SK-N-MC (cell line): ENCODE results near the gene FAM174C.
"Not testable (repeated sequence)": the region's sequence is repeated elsewhere in the genome, so short reads cannot be mapped to it uniquely, and the experiment has no call there.

Experiments
- DNase-seq: peaks from one replicate; pipeline ENCODE4 v3.0.0-alpha.2; 2011; ENCODE audit warnings: low read depth, low spot score
- H3K27ac ChIP-seq: fragments of 200-600 bp; sonication (generic); 2 replicates; pipeline ENCODE4 v1.5.1; 2016; ENCODE audit warnings: mixed run types
- H3K36me3 ChIP-seq: fragments of 200-600 bp; sonication (generic); 2 replicates; pipeline ENCODE4 v1.6.1; 2017; ENCODE audit warnings: antibody characterized with exemption, low read length, mixed read lengths; ENCODE audit not compliant: insufficient read depth
- H3K4me3 ChIP-seq: fragments of 200-600 bp; sonication (generic); 2 replicates; pipeline ENCODE4 v1.5.1; 2016
- H3K9ac ChIP-seq: fragments of 200-600 bp; sonication (generic); 2 replicates; pipeline ENCODE4 v1.8.0; 2017; ENCODE audit warnings: mixed run types, mixed read lengths; ENCODE audit not compliant: insufficient read length
- H3K9me3 ChIP-seq: fragments of 200-600 bp; sonication (generic); 2 replicates; pipeline ENCODE4 v1.6.1; 2017; ENCODE audit warnings: low read depth, mild to moderate bottlenecking, antibody characterized with exemption, low read length, moderate library complexity, mixed read lengths
- EZH2 ChIP-seq: fragments of 200-600 bp; sonication (generic); IDR thresholded peaks from one replicate; pipeline ENCODE4 v1.6.1; 2017; ENCODE audit warnings: antibody characterized with exemption
- FOXP2 ChIP-seq: optimal IDR thresholded peaks from 2 replicates; pipeline ENCODE3; 2011; ENCODE audit warnings: mild to moderate bottlenecking, moderate library complexity; ENCODE audit not compliant: insufficient read depth; ENCODE audit errors: extremely low read length, control extremely low read depth
- POLR2AphosphoS5 ChIP-seq: IDR thresholded peaks from 2 replicates; pipeline ENCODE4 v1.6.1; 2012; ENCODE audit warnings: mild to moderate bottlenecking, low read depth, low read length, borderline replicate concordance

The FAM174C gene

GRCh38 chr19:1298235-1298634, 22.9 kb downstream of the FAM174C start:
- no peak for DNase-seq
- no peaks in the 10 kb centered on the region for H3K9me3 ChIP-seq
- no peak overlapping the region for H3K9ac ChIP-seq
- no peak overlapping the region for H3K27ac ChIP-seq
- TF ChIP-seq POLR2AphosphoS5 (no peak), EZH2 (no peak)
- H3K36me3 ChIP-seq, result no peaks in the 10 kb centered on the region
- no peak overlapping the region for H3K4me3 ChIP-seq

GRCh38 chr19:1299801-1300200, 24.5 kb downstream of the FAM174C start:
- Histone ChIP-seq H3K4me3 (no peak overlapping the region), H3K9ac (no peak overlapping the region), H3K27ac (no peak overlapping the region), H3K9me3 (no peaks in the 10 kb centered on the region), H3K36me3 (no peaks in the 10 kb centered on the region)
- TF ChIP-seq POLR2AphosphoS5 (no peak), FOXP2 (no peak), EZH2 (no peak)
- no peak for DNase-seq

- Histone ChIP-seq H3K4me3 (no peak overlapping the region), H3K9me3 (no peaks in the 10 kb centered on the region), H3K27ac (no peak overlapping the region), H3K9ac (no peak overlapping the region), H3K36me3 (no peaks in the 10 kb centered on the region)
- TF ChIP-seq EZH2, result no peak
- TF ChIP-seq FOXP2, result no peak
- TF ChIP-seq POLR2AphosphoS5, result no peak
- DNase-seq, result no peak
Observed at GRCh38 chr19:1300744-1301490, 25.6 kb downstream of the FAM174C start.

GRCh38 chr19:1302533-1303239, 27.4 kb downstream of the FAM174C start:
- no peak for DNase-seq
- no peaks in the 10 kb centered on the region for H3K36me3 ChIP-seq
- no peaks in the 10 kb centered on the region for H3K9me3 ChIP-seq
- H3K9ac ChIP-seq, result no peak overlapping the region
- no peak overlapping the region for H3K27ac ChIP-seq
- no peak for TF ChIP-seq EZH2
- TF ChIP-seq FOXP2, result no peak
- no peak for TF ChIP-seq POLR2AphosphoS5
- no peak overlapping the region for H3K4me3 ChIP-seq

- Histone ChIP-seq H3K9me3 (no peaks in the 10 kb centered on the region), H3K27ac (no peak overlapping the region), H3K4me3 (no peak overlapping the region), H3K9ac (no peak overlapping the region), H3K36me3 (no peaks in the 10 kb centered on the region)
- DNase-seq, result no peak
- no peak for TF ChIP-seq EZH2
- TF ChIP-seq FOXP2, result no peak
- no peak for TF ChIP-seq POLR2AphosphoS5
Observed at GRCh38 chr19:1304197-1304924, 29.0 kb downstream of the FAM174C start.

GRCh38 chr19:1305354-1305753, 30.0 kb downstream of the FAM174C start:
- H3K9ac ChIP-seq, DNase-seq, H3K27ac ChIP-seq, H3K9me3 ChIP-seq, H3K36me3 ChIP-seq, H3K4me3 ChIP-seq: not testable (repeated sequence)

GRCh38 chr19:1307320-1307719, 32.0 kb downstream of the FAM174C start:
- no peak overlapping the region for H3K4me3 ChIP-seq

GRCh38 chr19:1307755-1308303, 32.5 kb downstream of the FAM174C start:
- TF ChIP-seq POLR2AphosphoS5 (no peak), FOXP2 (no peak), EZH2 (no peak)
- Histone ChIP-seq H3K4me3 (no peak overlapping the region), H3K9ac (no peak overlapping the region)

More at GRCh38 chr19:1307320-1307719, 32.0 kb downstream of the FAM174C start:
- H3K36me3 ChIP-seq, result no peaks in the 10 kb centered on the region
- no peak for DNase-seq
- no peak for TF ChIP-seq POLR2AphosphoS5
- TF ChIP-seq FOXP2, result no peak
- no peak for TF ChIP-seq EZH2
- no peaks in the 10 kb centered on the region for H3K9me3 ChIP-seq
- H3K9ac ChIP-seq, result no peak overlapping the region
- H3K27ac ChIP-seq, result no peak overlapping the region

More at GRCh38 chr19:1307755-1308303, 32.5 kb downstream of the FAM174C start:
- Histone ChIP-seq H3K9me3 (no peaks in the 10 kb centered on the region), H3K27ac (no peak overlapping the region), H3K36me3 (no peaks in the 10 kb centered on the region)
- no peak for DNase-seq
